HG02973 (cell line): ENCODE measurements around the gene PSMC5.
"Not testable (repeated sequence)": the region's sequence is repeated elsewhere in the genome, so short reads cannot be mapped to it uniquely, and the experiment has no call there.

Source experiments
- ATAC-seq: cut with Tn5 transposase; IDR thresholded peaks from one replicate; pipeline ENCODE4 v1.9.1; 2021; ENCODE audit warnings: moderate library complexity; ENCODE audit not compliant: unreplicated experiment

Gene PSMC5

GRCh38 chr17:63869491-63870291, 42.5 kb downstream of the PSMC5 start:
- not testable (repeated sequence) for ATAC-seq

GRCh38 chr17:63870292-63870665, 43.0 kb downstream of the PSMC5 start:
- not testable (repeated sequence) for ATAC-seq

GRCh38 chr17:63871646-63872365, 44.6 kb downstream of the PSMC5 start:
- ATAC-seq = not testable (repeated sequence)

GRCh38 chr17:63873577-63873976, 46.3 kb downstream of the PSMC5 start, which contains the start of gene CSH2:
Gene CSH2 (minus strand): TSS chr17:63873677. CDS start chr17:63873614, 63 bp downstream.
- ATAC-seq = not testable (repeated sequence)

- ATAC-seq = not testable (repeated sequence)
These were observed 46.9 kb downstream of the PSMC5 start for GRCh38 chr17:63874061-63874626.

GRCh38 chr17:63874693-63875092, 47.5 kb downstream of the PSMC5 start:
- not testable (repeated sequence) for ATAC-seq

GRCh38 chr17:63878413-63878812, 51.2 kb downstream of the PSMC5 start:
- ATAC-seq = not testable (repeated sequence)

GRCh38 chr17:63880706-63881105, 53.5 kb downstream of the PSMC5 start:
- no peak for ATAC-seq

- not testable (repeated sequence) for ATAC-seq
These were observed 54.1 kb downstream of the PSMC5 start for GRCh38 chr17:63881337-63881736.
